Measurements from ENCODE around the gene LDLRAD3.

DNA sequence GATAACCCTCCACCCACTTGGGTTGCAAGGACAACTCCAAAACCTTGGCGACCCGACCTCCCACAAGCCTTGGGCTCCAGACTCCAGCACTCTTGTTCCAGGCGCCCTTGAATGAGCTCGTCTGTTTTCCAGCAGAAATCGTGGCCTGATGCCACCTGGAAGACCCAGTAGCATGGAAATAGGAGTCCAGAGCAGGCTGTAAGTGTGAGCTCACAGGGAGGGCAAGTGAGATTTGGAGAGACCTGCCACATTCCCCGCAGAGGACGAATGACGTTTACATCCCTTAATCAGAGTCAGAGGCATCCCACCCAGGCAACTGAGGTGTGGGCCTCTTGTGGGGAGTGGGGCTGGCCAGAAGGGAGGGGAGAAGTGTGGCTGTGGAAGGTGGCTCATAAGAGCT is 71.9 kb downstream of the LDLRAD3 start:
- TF ChIP-seq, protein P1, sequence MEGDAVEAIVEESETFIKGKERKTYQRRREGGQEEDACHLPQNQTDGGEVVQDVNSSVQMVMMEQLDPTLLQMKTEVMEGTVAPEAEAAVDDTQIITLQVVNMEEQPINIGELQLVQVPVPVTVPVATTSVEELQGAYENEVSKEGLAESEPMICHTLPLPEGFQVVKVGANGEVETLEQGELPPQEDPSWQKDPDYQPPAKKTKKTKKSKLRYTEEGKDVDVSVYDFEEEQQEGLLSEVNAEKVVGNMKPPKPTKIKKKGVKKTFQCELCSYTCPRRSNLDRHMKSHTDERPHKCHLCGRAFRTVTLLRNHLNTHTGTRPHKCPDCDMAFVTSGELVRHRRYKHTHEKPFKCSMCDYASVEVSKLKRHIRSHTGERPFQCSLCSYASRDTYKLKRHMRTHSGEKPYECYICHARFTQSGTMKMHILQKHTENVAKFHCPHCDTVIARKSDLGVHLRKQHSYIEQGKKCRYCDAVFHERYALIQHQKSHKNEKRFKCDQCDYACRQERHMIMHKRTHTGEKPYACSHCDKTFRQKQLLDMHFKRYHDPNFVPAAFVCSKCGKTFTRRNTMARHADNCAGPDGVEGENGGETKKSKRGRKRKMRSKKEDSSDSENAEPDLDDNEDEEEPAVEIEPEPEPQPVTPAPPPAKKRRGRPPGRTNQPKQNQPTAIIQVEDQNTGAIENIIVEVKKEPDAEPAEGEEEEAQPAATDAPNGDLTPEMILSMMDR (IDR thresholded peaks at IDR 0.05), result no peak
- no peak for TF ChIP-seq POLR2A (IDR thresholded peaks at IDR 0.05)
